IPS-15b (cell line): ENCODE data around the gene SCMH1.
"Not testable (repeated sequence)": the region's sequence is repeated elsewhere in the genome, so short reads cannot be mapped to it uniquely, and the experiment has no call there.

Experiments
- H3K27me3 ChIP-seq: one replicate; pipeline ENCODE4 v1.6.1; 2013; ENCODE audit warnings: low read length; ENCODE audit not compliant: control insufficient read depth, insufficient read depth
- H3K36me3 ChIP-seq: one replicate; pipeline ENCODE4 v1.6.1; 2013; ENCODE audit warnings: low read length; ENCODE audit not compliant: control insufficient read depth, insufficient read depth
- H3K4me1 ChIP-seq: one replicate; pipeline ENCODE4 v1.6.1; 2013; ENCODE audit warnings: mild to moderate bottlenecking, low read length; ENCODE audit not compliant: control insufficient read depth, insufficient read depth
- H3K4me3 ChIP-seq: one replicate; pipeline ENCODE4 v1.5.1; 2013; ENCODE audit warnings: low read depth, low read length
- H3K9ac ChIP-seq: one replicate; pipeline ENCODE4 v1.6.1; 2013; ENCODE audit warnings: low read depth, mild to moderate bottlenecking, low read length
- H3K9me3 ChIP-seq: one replicate; pipeline ENCODE4 v1.6.1; 2013; ENCODE audit warnings: mild to moderate bottlenecking, low read length; ENCODE audit not compliant: control insufficient read depth, insufficient read depth

Gene SCMH1

DNA sequence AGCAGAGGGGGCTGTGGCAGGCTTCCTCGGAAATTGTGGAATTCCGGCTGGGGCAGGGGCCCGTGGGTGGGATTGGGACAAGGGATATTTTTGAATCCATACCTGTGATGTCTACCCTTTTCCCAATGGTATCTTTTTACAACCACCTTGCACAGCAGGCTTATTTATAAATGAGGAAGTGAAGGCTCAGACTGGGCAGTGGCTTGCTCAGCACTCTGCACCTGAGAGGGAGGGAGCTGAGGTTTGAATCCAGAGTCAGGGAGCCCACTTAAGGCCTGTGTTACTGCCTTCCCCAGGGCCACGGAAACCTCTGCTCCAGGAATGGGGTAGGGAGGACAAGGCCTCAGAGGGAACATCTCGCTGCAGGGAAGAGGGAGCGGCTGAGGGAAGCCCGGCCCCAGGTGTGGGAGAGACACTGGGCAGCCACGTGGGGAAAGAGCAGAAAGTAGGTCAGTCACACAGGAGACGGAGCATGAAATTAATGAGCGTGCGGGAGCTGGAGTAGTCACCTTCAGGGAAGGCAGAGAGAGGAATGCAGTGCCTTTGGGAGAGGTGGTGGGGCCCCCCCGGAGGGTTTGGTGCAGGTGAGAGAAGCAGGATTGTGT is 35.4 kb upstream of the SCMH1 start:
- Histone ChIP-seq H3K36me3 (no peaks in the 10 kb centered on the region), H3K9ac (no peak overlapping the region), H3K27me3 (no peaks in the 10 kb centered on the region), H3K9me3 (no peaks in the 10 kb centered on the region), H3K4me1 (no peaks in the 10 kb centered on the region), H3K4me3 (no peak overlapping the region)

DNA sequence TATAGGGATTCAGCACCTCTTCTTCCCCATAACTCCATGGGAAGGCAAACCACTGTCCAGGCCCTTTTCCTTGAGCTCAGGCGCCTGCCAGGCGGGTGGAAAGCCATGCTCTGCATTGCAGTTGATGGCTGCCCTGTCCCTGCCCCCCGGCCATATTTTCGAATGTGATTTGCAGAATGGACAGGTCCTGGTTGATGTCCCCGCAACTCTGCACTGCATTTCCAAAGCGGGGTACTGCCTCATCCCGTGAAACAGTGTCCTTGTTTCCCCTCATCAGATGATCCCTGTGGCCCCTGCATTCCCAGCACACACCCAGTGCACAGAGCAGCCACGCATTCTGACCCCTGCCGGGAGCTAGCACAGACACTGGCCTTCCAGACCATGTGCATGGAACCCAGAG is 33.7 kb upstream of the SCMH1 start:
- no peaks in the 10 kb centered on the region for H3K27me3 ChIP-seq
- H3K9ac ChIP-seq: no peak overlapping the region
- no peaks in the 10 kb centered on the region for H3K36me3 ChIP-seq
- H3K4me3 ChIP-seq: no peak overlapping the region
- H3K9me3 ChIP-seq: no peaks in the 10 kb centered on the region
- H3K4me1 ChIP-seq: no peaks in the 10 kb centered on the region

DNA sequence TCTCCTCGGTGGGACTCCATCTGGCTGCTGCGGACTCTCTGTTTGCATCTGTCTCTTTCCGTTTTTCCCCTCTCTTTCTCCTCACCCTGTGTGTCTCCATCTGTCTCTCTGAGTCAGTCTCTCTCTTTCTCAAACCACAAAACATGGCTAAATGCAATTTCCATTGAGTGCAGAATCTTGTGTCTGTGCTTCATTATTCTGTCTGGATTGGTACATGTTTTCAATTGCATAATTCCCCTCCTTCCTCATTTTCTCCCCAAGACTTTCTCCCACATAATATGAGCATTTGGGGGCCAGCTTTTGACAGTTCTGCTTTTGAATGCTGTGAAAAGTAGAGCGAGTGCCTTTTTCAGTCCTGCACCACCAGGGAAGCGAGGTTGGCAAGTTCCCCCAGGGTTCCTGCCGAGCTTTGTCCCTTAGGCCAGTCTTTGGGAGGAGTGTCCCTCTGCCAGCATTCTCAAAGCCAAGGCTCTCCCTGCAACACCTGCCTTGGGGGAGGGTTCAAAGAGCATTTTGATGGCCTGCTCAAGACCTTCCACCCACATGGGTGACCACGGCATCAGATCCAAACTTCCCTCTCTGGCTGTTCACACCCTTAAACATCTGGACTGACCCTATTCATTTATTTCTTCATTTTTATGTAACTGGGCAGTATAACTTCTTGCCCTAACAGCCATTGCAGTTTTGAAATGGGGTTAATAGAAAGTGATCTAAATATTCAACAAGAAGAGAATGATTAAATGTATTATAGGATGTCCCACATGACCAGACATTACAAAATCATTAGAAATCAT is 32.8 kb upstream of the SCMH1 start:
- Histone ChIP-seq H3K27me3 (no peaks in the 10 kb centered on the region), H3K36me3 (no peaks in the 10 kb centered on the region), H3K4me1 (no peaks in the 10 kb centered on the region)

DNA sequence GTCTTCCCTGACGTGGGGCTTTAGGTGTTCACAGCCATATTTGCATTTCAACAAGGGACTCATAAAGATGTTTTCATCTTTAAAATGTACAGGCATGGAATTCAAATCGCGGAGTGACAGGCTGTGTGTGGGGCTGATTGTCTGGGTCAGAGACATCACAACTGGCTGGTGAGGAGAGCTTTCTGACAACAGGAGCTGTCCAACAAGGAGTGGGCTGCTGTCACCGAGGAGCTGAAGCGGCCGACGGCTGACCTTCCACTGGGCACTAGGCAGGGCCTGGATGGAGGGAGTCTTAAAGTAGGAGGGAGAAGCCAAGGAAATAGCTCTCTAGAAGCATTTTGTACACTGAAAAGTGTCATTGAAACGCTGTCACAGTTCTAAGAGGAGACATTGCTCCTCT is 30.5 kb upstream of the SCMH1 start:
- Histone ChIP-seq H3K4me1 (no peaks in the 10 kb centered on the region), H3K9me3 (no peaks in the 10 kb centered on the region), H3K9ac (no peak overlapping the region), H3K27me3 (no peaks in the 10 kb centered on the region), H3K36me3 (no peaks in the 10 kb centered on the region), H3K4me3 (no peak overlapping the region)

More for the DNA sequence above, 32.8 kb upstream of the SCMH1 start:
- Histone ChIP-seq H3K9me3 (no peaks in the 10 kb centered on the region), H3K4me3 (no peak overlapping the region), H3K9ac (no peak overlapping the region)

DNA sequence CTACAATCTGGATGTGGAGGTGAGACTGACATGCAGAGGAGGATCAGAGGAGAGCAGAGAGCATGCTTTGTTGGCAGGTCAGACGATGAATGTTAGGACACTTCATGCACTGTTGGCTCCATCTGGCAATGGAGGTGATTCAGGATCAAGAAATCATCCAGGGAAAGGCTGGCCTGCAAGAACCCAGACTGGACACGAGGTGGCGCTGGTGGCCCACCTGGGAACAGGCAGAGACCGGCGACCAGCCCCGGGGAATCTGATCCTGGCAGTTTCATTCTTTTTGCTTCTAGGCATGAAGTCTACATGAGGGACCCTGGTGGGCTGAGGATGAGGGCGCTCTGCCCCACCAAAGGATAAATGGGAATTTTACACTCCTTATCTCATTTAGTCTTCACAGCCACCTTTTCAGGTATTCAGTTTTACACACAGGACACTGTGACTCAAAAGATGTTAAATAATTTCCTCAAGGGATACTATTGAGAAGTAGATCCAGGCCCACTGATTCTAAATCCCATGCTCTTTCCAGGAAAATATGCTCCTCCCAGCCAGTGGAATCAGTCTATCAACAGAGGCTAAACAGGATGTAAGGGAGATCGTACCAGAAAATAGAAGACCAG is 26.2 kb upstream of the SCMH1 start:
- H3K27me3 ChIP-seq: no peaks in the 10 kb centered on the region
- no peaks in the 10 kb centered on the region for H3K36me3 ChIP-seq
- H3K4me3 ChIP-seq: no peak overlapping the region
- no peaks in the 10 kb centered on the region for H3K4me1 ChIP-seq
- no peaks in the 10 kb centered on the region for H3K9me3 ChIP-seq
- no peak overlapping the region for H3K9ac ChIP-seq

DNA sequence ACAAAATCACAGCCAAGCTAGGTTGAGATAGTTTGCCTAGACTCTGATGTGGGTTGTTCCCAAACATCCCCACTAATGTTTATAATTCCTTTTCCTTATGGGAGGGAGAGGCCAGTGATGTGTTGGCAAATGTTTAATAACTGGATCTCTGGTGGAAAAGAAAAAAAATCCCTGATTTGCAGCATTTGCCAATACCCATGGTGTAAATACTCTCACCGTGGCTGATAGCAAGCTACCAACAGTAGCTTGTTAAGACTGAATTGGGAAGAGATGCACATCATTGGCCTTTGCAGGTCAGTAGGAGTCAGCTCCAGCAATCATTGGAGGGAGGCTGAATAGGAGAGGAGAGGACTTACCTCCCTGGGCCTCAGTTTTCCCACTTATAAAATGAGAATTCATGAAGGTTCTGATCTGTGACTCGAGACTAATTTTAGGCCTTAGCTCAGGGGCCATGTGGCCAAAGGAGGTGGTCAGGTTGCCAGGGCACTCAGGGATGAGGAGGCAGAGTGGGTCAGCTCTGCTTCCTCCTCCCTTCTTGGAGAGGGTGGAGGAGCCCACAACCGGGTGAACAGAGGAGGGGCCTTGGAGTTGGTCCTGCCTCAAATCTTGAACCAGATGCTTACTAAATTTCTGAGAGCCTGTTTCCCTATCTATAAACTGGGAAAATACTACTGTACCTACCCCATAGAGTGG is 20.0 kb upstream of the SCMH1 start:
- Histone ChIP-seq H3K4me1 (no peaks in the 10 kb centered on the region), H3K9me3 (no peaks in the 10 kb centered on the region), H3K4me3 (no peak overlapping the region), H3K27me3 (no peaks in the 10 kb centered on the region), H3K9ac (no peak overlapping the region), H3K36me3 (no peaks in the 10 kb centered on the region)

DNA sequence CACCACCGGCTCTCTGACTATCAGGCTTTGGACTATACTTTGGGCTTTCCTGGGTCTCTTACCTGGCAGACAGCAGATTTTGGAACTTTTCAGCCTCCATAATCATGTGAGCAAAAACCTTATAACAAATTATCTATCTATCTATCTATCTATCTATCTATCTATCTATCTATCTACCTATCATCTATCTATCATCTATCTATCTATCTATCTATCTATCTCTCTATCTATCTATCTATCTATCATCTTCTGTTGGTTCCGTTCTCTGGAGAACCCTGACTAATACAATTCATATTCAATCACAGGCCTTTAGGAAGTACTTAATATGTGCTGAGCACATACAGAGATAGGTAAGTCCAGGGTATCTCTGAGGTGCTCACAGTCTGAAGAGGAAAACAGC is 18.7 kb upstream of the SCMH1 start:
- H3K4me3 ChIP-seq: no peak overlapping the region
- no peaks in the 10 kb centered on the region for H3K27me3 ChIP-seq
- H3K4me1 ChIP-seq: no peaks in the 10 kb centered on the region
- H3K9ac ChIP-seq: no peak overlapping the region
- H3K36me3 ChIP-seq: no peaks in the 10 kb centered on the region
- H3K9me3 ChIP-seq: no peaks in the 10 kb centered on the region

DNA sequence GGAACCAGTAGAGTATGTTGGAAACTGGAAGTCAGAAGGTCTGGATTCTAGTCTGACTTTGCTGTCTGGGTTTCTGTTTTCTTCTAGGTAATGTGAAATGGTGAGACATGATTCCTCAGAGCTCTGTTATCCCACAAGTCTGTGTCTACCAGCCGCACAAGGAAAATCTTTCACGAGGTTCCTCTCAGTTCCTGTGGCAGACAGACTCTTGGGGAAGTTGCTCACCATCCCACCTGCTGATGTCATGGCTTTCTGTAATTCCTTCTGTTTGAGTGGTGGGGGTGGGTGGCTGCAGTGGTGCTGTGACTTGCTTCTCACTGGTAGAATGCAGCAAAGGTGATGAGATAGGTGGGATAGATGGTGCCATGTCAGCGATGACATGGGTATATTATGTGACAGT is 17.1 kb upstream of the SCMH1 start:
- Histone ChIP-seq H3K9ac (no peak overlapping the region), H3K27me3 (no peaks in the 10 kb centered on the region), H3K36me3 (no peaks in the 10 kb centered on the region), H3K4me3 (no peak overlapping the region), H3K4me1 (no peaks in the 10 kb centered on the region), H3K9me3 (no peaks in the 10 kb centered on the region)

DNA sequence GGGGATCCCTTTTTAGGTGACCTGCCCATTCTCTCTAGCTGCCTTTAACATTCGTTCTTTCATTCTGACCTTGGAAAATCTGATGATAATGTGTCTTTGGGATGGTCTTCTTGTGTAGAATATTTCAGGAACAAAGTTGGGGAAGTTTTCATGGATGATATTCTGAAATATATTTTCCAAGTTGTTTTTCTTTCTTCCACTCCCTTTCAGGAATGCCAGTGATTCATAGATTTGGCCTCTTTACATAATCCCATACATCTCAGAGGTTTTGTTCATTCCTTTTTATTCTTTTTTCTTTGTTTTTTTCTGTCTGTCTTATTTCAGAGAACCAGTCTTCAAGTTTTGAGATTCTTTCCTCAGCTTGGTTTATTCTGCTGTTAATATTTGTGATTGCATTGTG is 13.9 kb upstream of the SCMH1 start:
- H3K36me3 ChIP-seq: no peaks in the 10 kb centered on the region
- H3K4me1 ChIP-seq: no peaks in the 10 kb centered on the region
- H3K9me3 ChIP-seq: no peaks in the 10 kb centered on the region
- H3K9ac ChIP-seq: no peak overlapping the region
- no peaks in the 10 kb centered on the region for H3K27me3 ChIP-seq
- no peak overlapping the region for H3K4me3 ChIP-seq

DNA sequence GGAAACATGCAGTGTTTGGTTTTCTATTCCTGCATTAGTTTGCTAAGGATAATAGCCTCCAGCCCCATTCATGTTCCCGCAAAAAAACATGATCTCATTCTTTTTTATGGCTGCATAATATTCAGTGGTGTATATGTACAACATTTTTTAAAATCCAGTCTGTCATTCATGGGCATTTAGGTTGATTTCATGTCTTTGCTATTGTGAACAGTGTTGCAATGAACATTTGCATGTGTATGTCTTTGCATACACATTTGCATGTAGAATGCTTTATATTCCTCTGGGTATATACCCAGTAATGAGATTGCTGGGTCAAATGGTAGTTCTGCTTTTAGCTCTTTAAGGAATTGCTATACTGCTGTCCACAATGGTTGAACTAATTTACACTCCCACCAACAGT is 9.0 kb upstream of the SCMH1 start:
- not testable (repeated sequence) for H3K9me3 ChIP-seq, H3K27me3 ChIP-seq, H3K4me1 ChIP-seq, H3K9ac ChIP-seq, H3K4me3 ChIP-seq, H3K36me3 ChIP-seq

DNA sequence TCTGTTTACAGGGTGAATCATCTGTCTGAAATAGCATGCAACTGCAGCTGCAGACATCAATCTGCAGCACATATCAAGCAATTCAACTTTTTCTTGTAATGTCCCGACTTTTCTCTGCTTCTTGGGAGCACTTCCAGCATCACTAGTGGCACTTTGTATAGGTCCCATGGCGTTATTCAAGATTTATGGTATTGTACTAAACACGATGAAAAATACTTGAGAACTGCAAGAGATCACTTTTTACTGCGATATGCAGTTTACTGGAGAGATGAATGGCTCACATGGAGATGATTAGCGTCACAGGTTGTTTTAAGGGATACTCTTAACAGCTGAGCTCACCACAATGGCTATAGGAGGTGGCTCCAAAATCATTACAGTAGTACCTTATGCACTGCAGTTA is 7.2 kb upstream of the SCMH1 start:
- H3K4me1 ChIP-seq: no peaks in the 10 kb centered on the region
- no peaks in the 10 kb centered on the region for H3K27me3 ChIP-seq
- H3K9me3 ChIP-seq: no peaks in the 10 kb centered on the region
- no peak overlapping the region for H3K4me3 ChIP-seq
- H3K36me3 ChIP-seq: no peaks in the 10 kb centered on the region
- no peak overlapping the region for H3K9ac ChIP-seq
